Activated CD4-positive, alpha-beta memory T cell treated with anti-CD3 and anti-CD28 coated beads for 36 hours (primary cell): ENCODE data around the gene GPR173. TPM values are rescaled to one million over a fixed set of nuclear protein-coding genes. Genes with fewer than 3 reads are reported as not detected.

Source experiments
- CTCF ChIA-PET: fragments of 350-600 bp; sonication (Branson Sonifier 250); formaldehyde crosslinking; loops from one replicate; lab custom pipeline; 2021; ENCODE audit warnings: antibody characterized with exemption, inconsistent platforms; lab: Charles Lee
- POLR2A ChIA-PET: fragments of 350-600 bp; sonication (Branson Sonifier 250); formaldehyde crosslinking; loops from one replicate; lab custom pipeline; 2021; ENCODE audit warnings: antibody characterized with exemption; lab: Charles Lee
- DNase-seq: peaks from one replicate; pipeline ENCODE4 v3.0.0-alpha.2; 2020
- H3K27ac Mint-ChIP-seq: one replicate; pipeline ENCODE4 v1.8.0; 2021; ENCODE audit warnings: mixed read lengths
- H3K27me3 Mint-ChIP-seq: one replicate; pipeline ENCODE4 v1.8.0; 2021; ENCODE audit warnings: mixed read lengths
- H3K36me3 Mint-ChIP-seq: one replicate; pipeline ENCODE4 v1.8.0; 2021; ENCODE audit warnings: mixed read lengths
- H3K4me1 Mint-ChIP-seq: one replicate; pipeline ENCODE4 v1.8.0; 2021; ENCODE audit warnings: low read depth, mixed read lengths
- H3K4me3 Mint-ChIP-seq: one replicate; pipeline ENCODE4 v1.8.0; 2021; ENCODE audit warnings: mild to moderate bottlenecking, mixed read lengths
- H3K9me3 Mint-ChIP-seq: one replicate; pipeline ENCODE4 v1.8.0; 2021; ENCODE audit warnings: mixed read lengths
- intact Hi-C: fragments of 100-400 bp; cut with micrococcal nuclease; formaldehyde crosslinking; loops from one replicate; pipeline ENCODE4 v1.15.1; 2023
- total RNA-seq, 2 experiments: library from RNA; stranded (reverse); gene quantifications; one replicate each; pipeline ENCODE4 v1.2.3, GENCODE V29; 2021

Gene GPR173
- total RNA-seq, 2 experiments from 2014 or later = not detected

GRCh38 chrX:53093748-53094581 lies 45.4 kb downstream of the GPR173 start, which contains the start of gene KANTR:
TSS of gene KANTR (plus strand) at chrX:53094142. CDS start at chrX:53124273, 30,131 bp downstream.
- no peaks in the 10 kb centered on the region for H3K27me3 Mint-ChIP-seq
- peak within 1 kb of the TSS; percentile 90 for H3K4me3 Mint-ChIP-seq
- POLR2A ChIA-PET = interaction anchor here (1.7 kb wide), 1 partner anchor 12 kb away, joined by 5 read pairs; the partner anchor contains the start of gene TSPYL2

GRCh38 chrX:53094582-53094905 lies 46.0 kb downstream of the GPR173 start:
- Mint-ChIP-seq H3K4me1 (peaks cover 12% of the 10 kb centered on the region), H3K27me3 (no peaks in the 10 kb centered on the region), H3K27ac (peak overlapping the region; percentile 91), H3K4me3 (peak overlapping the region; percentile 90), H3K36me3 (no peaks in the 10 kb centered on the region), H3K9me3 (no peaks in the 10 kb centered on the region)
- intact Hi-C loops = loop anchor here (5.0 to 10.0 kb wide), 2 partner anchors 90 to 97 kb away; no protein-coding TSS in a partner anchor
- CTCF ChIA-PET = no interaction called here
- no peak for DNase-seq
- POLR2A ChIA-PET = interaction anchor here (1.7 kb wide), 1 partner anchor 12 kb away, joined by 5 read pairs; the partner anchor contains the start of gene TSPYL2

More at GRCh38 chrX:53093748-53094581, 45.4 kb downstream of the GPR173 start, which contains the start of gene KANTR:
- DNase-seq = peak; percentile 89
- Mint-ChIP-seq H3K4me1 (peaks cover 16% of the 10 kb centered on the region), H3K36me3 (no peaks in the 10 kb centered on the region), H3K9me3 (no peaks in the 10 kb centered on the region), H3K27ac (peak within 1 kb of the TSS; percentile 91)
- intact Hi-C loops = loop anchor here (1.0 to 10.0 kb wide), 4 partner anchors 23 to 131 kb away; partner anchors contain the start of gene KDM5C
- CTCF ChIA-PET = no interaction called here

- peaks cover 12% of the 10 kb centered on the region for H3K4me1 Mint-ChIP-seq
- ChIA-PET CTCF (interaction anchor here (0.7 kb wide), 1 partner anchor 151 kb away, joined by 3 read pairs; no protein-coding TSS in a partner anchor), POLR2A (no interaction called here)
- no peaks in the 10 kb centered on the region for H3K9me3 Mint-ChIP-seq
- no peaks in the 10 kb centered on the region for H3K36me3 Mint-ChIP-seq
- intact Hi-C loops = loop anchor here (10.0 kb wide), 1 partner anchor 89 kb away; no protein-coding TSS in a partner anchor
- no peak overlapping the region for H3K4me3 Mint-ChIP-seq
- no peak for DNase-seq
- H3K27ac Mint-ChIP-seq = no peak overlapping the region
- H3K27me3 Mint-ChIP-seq = no peaks in the 10 kb centered on the region
Measured at GRCh38 chrX:53095796-53096195, 47.2 kb downstream of the GPR173 start.

GRCh38 chrX:53114864-53115549 lies 66.4 kb downstream of the GPR173 start:
- H3K27ac Mint-ChIP-seq = no peak overlapping the region
- intact Hi-C loops = no loop called here
- H3K36me3 Mint-ChIP-seq = no peaks in the 10 kb centered on the region
- no peak for DNase-seq
- H3K4me3 Mint-ChIP-seq = no peak overlapping the region
- POLR2A ChIA-PET = interaction anchor here (0.6 kb wide), 1 partner anchor 10 kb away, joined by 3 read pairs; no protein-coding TSS in a partner anchor
- no peaks in the 10 kb centered on the region for H3K9me3 Mint-ChIP-seq
- no peaks in the 10 kb centered on the region for H3K27me3 Mint-ChIP-seq
- peaks cover 3% of the 10 kb centered on the region for H3K4me1 Mint-ChIP-seq
- CTCF ChIA-PET = no interaction called here

- no peak overlapping the region for H3K27ac Mint-ChIP-seq
- no peak overlapping the region for H3K4me3 Mint-ChIP-seq
- H3K9me3 Mint-ChIP-seq = no peaks in the 10 kb centered on the region
- intact Hi-C loops = no loop called here
- H3K36me3 Mint-ChIP-seq = no peaks in the 10 kb centered on the region
- peaks cover 3% of the 10 kb centered on the region for H3K4me1 Mint-ChIP-seq
- POLR2A ChIA-PET = no interaction called here
- CTCF ChIA-PET = no interaction called here
- no peak for DNase-seq
- H3K27me3 Mint-ChIP-seq = no peaks in the 10 kb centered on the region
Measured at GRCh38 chrX:53115550-53115874, 66.9 kb downstream of the GPR173 start.

- H3K27me3 Mint-ChIP-seq = no peaks in the 10 kb centered on the region
- intact Hi-C loops = no loop called here
- H3K27ac Mint-ChIP-seq = no peak overlapping the region
- no peaks in the 10 kb centered on the region for H3K36me3 Mint-ChIP-seq
- H3K9me3 Mint-ChIP-seq = no peaks in the 10 kb centered on the region
- H3K4me1 Mint-ChIP-seq = peaks cover 3% of the 10 kb centered on the region
- no peak for DNase-seq
- ChIA-PET POLR2A (no interaction called here), CTCF (no interaction called here)
- H3K4me3 Mint-ChIP-seq = no peak overlapping the region
Measured at GRCh38 chrX:53116101-53116500, 67.5 kb downstream of the GPR173 start.

GRCh38 chrX:53122013-53122412 lies 73.4 kb downstream of the GPR173 start:
- no peak overlapping the region for H3K27ac Mint-ChIP-seq
- POLR2A ChIA-PET = no interaction called here
- no peaks in the 10 kb centered on the region for H3K27me3 Mint-ChIP-seq
- no peaks in the 10 kb centered on the region for H3K9me3 Mint-ChIP-seq
- DNase-seq = no peak
- H3K36me3 Mint-ChIP-seq = no peaks in the 10 kb centered on the region
- CTCF ChIA-PET = no interaction called here
- intact Hi-C loops = no loop called here
- H3K4me1 Mint-ChIP-seq = peaks cover 7% of the 10 kb centered on the region
- H3K4me3 Mint-ChIP-seq = no peak overlapping the region

- POLR2A ChIA-PET = interaction anchor here (0.7 kb wide), 1 partner anchor 11 kb away, joined by 3 read pairs; no protein-coding TSS in a partner anchor
- DNase-seq = no peak
- Mint-ChIP-seq H3K9me3 (no peaks in the 10 kb centered on the region), H3K27ac (no peak overlapping the region), H3K36me3 (no peaks in the 10 kb centered on the region), H3K27me3 (no peaks in the 10 kb centered on the region), H3K4me1 (peaks cover 7% of the 10 kb centered on the region), H3K4me3 (no peak overlapping the region)
- CTCF ChIA-PET = no interaction called here
- intact Hi-C loops = no loop called here
Measured at GRCh38 chrX:53125506-53125905, 76.9 kb downstream of the GPR173 start.

GRCh38 chrX:53126377-53126776 lies 77.8 kb downstream of the GPR173 start:
- Mint-ChIP-seq H3K36me3 (no peaks in the 10 kb centered on the region), H3K27me3 (no peaks in the 10 kb centered on the region), H3K27ac (no peak overlapping the region), H3K9me3 (no peaks in the 10 kb centered on the region), H3K4me1 (peaks cover 7% of the 10 kb centered on the region), H3K4me3 (no peak overlapping the region)
- intact Hi-C loops = no loop called here
- ChIA-PET CTCF (no interaction called here), POLR2A (no interaction called here)
- DNase-seq = no peak

GRCh38 chrX:53128097-53128749 lies 79.6 kb downstream of the GPR173 start:
- no peak overlapping the region for H3K27ac Mint-ChIP-seq
- DNase-seq = no peak
- no peak overlapping the region for H3K4me3 Mint-ChIP-seq
- H3K9me3 Mint-ChIP-seq = no peaks in the 10 kb centered on the region
- H3K27me3 Mint-ChIP-seq = no peaks in the 10 kb centered on the region
- intact Hi-C loops = no loop called here
- CTCF ChIA-PET = no interaction called here
- peaks cover 7% of the 10 kb centered on the region for H3K4me1 Mint-ChIP-seq
- H3K36me3 Mint-ChIP-seq = peaks cover 2% of the 10 kb centered on the region
- POLR2A ChIA-PET = no interaction called here
